ENCODE results near the gene PRMT5.
"Not testable (repeated sequence)": the region's sequence is repeated elsewhere in the genome, so short reads cannot be mapped to it uniquely, and the experiment has no call there.

The PRMT5 gene

DNA sequence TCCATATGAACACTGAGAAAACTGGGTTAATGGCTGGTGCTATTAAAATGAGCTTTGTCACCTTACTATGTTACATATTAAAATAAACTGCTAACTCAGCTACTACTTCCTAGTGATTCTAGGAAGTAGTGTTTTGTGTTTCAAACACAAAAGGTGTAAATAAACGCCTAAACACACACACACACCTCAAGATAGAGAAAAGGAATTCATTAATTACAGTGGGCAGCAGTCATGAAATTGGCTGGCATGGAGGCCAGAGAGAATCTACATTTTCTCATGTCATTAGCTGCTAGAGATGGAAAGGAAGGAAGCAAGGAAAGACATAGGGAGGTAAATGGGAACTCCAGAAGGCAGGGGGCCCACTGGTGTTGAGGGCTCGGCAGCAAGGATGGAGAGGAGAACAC, 787 bp upstream of the PRMT5 start:
- no peak for DNase-seq

DNA sequence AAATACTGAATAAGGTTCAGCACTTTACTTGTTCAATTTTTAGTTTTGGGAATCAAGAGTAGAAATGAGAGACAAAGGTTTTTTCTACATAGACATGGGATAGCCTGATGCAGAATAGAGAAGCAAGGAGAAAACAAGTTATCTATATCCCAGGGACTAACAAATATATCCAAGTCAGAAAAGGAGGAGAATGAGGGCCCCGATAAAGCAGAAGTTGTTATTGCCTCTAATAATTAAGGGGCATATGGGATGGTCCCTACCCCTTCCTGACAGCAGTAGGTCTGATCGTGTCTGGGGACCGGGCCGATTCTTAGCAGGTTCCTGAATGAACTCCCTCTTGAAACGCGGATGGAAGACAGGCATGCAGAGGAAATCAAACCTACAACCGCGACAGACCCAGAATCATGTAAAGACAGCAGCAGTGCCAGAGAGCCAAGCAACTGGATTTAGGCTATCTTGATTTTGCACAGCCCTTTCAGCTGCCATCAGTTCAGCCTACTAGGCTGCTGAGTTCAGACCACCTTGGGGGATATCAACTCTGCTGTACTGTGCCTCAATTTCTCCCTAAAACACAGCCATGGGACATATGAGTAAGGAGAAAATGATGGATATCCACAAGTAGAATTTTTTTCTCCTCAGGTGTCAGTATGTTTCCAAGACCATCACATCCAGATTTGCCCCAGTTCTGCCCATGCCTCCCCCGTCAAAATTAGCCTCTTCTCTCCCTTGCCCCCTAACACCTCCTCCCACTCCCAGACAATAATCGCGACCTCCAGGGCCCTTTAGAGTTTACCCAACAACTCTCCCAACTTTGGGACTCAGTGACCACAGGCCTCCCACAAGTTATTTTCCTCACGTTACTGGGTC, 706 bp downstream of the PRMT5 start:
- DNase-seq: peak in 1 of 2 donors; percentile 11

DNA sequence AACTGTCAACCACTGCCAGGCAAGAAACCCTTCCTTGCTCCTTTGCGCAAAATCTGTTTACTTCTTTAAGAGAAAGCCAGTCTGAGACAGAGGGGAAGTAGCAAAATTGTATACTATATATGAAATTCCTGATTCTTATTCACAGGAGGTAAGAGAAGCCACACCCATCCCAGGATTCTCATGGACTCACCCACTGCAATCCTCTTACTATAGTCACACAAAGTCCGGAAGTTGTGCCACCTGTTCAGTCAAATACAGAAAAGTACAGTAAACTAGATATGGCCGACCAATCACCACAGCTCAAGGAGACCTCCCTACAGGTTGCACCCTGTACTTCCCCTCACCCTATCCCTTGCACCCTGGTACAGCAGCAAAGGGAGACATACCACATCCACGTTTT, 2.9 kb downstream of the PRMT5 start:
- DNase-seq: no peak

DNA sequence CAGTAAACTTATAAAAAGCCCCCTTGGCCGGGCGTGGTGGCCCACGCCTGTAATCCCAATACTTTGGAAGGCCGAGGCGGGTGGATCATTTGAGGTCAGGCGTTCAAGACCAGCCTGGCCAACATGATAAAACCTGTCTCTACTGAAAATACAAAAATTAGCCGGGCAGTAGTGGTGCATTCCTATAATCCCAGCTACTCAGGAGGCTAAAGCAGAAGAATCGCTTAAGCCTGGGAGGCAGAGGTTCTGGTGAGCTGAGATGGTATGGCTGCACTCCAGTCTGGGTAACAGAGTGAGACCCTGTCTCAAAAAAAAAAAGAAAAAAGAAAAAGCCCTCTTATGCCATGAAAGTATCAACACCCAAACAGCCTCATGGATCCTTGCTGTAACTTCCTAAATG, 3.7 kb downstream of the PRMT5 start:
- no peak for DNase-seq

DNA sequence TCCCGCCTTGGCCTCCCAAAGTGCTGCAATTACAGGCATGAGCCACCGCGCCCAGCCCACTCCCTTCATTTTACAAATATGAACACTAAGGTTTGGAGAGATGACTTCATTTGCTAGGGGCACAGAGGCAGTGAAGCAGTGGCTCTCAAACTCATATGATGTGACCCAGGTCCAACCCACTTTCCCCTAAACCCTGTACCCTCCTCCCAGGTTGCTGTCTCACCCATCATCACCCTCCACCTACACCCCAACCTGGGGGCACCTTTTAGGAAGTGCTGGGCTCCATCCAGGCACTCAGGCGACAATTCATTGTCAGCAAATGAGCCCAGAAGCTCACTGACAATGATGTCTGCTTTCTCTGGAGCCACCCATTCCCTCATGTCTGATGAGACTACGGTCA, 5.4 kb downstream of the PRMT5 start:
- DNase-seq: no peak

DNA sequence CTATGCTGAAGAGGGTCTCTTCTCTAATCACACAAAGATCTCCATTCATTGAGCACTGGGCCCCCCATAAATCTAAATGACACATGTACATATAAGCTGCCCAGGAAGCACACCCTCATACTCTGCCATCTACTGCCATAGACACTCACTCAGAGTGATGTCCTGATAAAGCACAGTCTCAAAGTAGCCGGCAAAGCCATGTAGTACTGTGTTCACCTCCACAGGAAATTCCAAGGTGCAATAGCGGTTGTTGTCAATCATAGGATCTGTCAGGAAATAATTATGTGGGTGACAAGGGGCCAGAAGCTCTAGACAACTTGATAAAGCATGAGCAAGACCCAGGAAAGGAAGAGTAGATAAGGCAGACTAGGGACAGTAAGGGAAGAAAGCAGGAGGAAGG, 6.9 kb downstream of the PRMT5 start:
- DNase-seq: no peak

DNA sequence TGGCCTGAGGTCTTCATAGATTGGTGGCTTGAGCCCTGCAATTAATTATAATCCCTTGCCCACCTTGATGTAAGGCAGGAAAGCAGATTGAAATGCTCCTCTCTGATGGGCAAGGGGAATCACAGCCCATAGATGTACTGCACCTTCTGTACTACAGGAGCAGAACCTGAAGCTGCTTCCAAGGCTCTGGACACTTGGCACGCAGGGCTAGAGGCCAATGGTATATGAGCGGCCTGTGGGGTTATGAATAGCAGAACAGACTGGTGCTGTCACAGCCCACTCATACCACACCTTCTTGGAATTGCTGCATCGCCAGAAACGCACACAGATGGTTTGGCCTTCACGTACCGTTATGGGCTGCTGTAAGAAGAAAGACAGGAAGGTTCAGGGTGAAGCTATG, 8.5 kb downstream of the PRMT5 start:
- DNase-seq: no peak

DNA sequence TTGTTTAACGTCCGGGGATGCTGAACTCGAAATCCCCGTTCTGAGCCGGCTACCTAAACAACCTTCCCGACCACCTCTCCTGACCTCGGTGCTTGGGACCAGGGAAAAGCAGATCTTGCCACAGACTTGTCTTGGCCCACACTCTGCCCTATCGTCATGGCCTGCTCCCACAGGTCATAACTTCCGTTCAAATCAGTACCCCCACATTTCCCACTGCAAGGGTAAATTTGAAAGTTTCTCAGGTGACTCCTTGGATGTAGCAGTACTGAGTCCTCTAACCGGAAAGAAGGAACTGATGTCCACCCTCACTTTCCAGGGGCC, 9.6 kb downstream of the PRMT5 start:
- DNase-seq: no peak

DNA sequence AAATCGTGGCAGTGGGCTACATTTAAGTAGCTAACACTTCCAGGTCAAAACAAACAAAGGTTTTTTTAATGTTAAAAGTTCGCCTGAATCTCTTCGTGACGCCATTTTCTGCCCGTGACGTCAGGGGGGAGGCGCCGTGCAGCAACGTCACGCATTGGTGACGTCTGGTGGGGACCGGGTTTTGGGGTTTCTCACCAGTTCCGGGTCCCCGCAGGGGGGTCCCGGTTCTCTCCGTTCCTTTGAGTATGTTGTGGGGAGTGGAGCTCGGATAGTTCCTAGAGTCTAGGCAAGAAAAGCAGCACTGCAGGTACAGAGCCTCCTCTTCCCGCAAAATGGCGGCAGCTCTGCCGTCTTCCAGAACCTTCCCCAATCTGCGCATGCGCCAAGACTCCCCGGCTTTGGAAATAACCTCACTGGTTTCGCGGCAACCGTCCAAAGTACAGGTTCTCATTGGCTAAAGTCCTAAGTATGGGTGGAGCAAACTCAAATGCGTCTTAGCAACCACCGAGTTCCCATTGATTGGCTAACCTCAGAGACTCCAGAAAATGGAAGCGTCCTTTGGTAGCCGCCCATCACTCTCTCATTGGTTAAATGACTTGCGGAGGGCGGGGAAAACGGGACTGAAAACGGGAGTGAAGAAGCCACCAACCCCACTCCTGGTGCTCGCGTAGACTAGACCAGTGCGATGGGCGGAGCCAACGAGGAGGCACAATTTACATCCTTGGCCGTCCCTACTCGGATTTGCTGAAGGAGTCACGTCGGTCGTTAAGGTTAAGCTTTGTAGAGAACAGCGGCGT, 10.2 kb downstream of the PRMT5 start, which contains the start of gene RBM23:
Gene RBM23, minus strand, starts transcription at position 346 of the 797 bp plus-strand sequence.
- peak; percentile 100 for DNase-seq

DNA sequence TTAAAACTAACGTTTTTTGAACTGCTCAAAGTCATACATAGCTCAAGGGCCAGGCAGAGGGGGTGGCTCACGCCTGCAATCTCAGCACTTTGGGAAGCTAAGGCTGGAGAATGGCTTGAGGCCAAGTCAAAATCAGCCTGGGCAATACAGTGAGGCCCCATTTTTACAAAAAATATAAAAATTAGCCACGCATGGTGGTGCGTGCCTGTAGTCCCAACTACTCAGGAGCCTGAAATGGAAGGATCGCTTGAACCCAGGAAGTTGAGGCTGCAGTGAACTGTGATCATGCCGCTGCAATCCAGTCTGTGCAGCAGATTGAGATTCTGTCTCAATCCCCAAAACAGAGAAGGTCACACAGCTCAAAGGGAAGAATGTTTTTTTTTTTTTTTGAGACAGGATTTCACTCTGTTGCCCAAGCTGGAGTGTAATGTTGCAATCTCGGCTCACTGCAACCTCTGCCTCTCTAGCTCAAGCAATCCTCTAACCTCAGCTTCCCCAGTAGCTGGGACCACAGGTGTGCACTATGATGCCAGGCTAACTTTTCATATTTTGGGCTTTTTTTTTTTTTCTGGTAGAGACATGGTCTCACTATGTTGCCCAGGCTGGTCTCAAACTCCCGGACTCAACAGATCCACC, 13.2 kb downstream of the PRMT5 start:
- DNase-seq: no peak

DNA sequence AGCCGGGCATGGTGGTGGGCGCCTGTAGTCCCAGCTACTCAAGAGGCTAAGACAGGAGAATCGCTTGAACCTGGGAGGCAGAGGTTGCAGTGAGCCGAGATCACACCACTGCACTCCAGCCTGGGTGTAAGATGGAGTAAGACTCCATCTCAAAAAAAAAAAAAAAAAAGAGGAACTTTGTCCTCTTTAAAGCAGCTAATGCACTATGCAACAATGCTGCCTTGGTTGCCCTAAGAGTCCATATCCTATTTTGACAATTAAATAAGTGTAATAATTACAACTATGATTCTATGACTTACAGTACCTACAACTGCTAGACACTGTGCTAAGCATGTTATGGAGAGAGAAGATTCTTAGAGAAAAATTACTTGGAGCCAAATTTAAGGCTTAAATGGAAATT, 14.3 kb downstream of the PRMT5 start:
- not testable (repeated sequence) for DNase-seq

DNA sequence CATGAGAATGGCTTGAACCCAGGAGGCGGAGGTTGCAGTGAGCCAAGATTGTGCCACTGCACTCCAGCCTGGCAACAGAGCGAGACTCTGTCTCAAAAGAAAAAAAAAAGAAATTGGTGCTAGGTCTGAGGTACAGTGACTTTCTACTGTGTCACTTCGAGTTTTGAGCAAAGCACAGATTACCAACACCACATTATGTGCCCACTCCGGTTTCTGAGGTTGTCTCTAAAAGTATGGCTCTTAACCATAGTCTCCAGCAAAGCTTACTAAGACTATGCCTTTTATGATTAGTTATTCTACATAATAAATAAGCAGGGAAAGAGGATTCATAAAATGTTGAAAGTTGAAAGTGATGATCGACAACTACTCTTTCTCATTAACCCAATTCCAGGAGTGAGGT, 18.3 kb downstream of the PRMT5 start:
- DNase-seq: no peak

DNA sequence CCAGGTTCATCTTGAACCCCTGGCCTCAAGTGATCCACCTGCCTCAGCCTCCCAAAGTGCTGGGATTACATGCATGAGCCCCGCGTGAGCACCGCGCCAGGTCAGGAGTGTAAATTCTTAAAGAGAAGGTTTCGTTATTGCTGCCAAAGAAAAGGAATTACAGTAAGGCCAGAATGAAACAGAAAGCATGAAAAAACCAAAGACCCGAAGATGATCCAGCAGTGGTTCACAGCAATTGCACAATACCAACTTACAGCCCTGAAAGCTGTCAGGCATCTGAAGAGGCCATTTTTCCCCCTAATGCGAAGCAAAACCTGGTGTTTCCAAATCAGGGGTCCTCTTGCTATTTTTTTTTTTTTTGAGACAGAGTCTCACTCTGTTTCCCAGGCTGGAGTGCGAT, 20.6 kb downstream of the PRMT5 start:
- no peak for DNase-seq

DNA sequence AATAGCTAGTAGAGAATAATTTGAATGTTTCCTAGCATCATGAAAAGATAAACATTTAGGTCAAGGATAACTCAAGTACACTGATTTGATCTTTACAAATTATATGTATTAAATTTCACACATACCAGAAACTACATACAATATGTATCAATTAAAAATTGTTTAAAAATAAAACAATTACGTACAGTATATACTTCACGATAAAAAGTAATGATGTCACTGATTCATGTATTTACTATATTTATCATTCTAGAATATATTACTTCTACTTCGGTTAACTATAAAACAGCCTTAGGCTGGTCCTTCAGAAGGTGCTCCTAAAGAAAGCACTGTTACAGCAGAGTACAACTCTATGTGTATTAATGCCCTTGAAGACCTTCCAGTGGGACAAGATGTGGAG, 21.7 kb downstream of the PRMT5 start:
- DNase-seq: no peak

DNA sequence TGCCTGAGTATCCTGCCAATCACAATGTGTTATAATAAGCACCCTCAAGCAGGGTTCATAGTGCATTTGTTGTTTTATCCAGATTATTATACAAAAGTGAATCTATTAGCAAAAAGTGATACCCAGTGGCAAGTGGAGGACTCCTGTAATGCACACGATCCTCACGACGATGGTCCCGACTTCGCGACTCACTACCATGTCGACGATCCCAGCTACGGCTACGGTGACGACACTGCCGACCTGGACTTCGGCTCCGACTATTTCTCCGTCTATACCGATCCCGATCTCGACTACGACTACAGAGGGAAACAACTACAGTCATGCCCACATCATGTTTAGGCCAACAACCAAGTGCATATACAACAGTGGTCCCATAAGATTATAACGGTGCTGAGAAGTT, 23.1 kb downstream of the PRMT5 start:
- DNase-seq: no peak

DNA sequence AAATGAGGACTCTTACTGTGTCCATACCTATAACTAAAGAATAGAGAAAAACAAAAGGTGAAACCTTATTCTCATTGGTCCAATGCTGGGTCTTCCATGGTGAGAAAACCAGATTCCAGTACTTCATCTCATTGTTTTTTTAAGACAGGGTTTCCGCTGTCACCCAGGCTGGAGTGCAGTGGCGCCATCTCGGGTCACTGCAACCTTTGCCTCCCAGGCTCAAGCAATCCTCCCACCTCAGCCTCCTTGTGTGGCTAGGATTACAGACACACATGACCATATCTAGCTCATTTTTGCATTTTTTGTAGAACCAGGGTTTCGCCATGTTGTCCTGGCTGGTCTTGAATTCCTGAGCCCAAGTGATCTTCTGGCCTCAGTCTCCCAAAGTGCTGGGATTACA, 23.5 kb downstream of the PRMT5 start:
- DNase-seq: no peak

DNA sequence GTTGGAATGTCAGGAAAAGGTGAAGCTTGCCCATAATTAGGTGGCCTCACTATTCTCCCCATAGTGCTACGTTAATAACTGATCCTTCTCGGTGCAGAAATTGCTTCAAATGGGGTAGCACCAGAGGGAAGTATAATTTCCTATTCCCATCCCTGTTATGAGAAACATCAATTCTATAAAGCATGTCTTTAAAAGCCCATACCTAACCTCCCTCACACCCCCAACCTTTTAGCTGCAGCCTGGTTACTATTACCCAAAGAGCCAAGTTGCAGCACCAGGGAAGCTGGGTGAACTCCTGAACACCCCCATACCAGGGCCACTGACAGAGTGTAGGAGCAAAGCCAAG, 25.5 kb downstream of the PRMT5 start:
- DNase-seq: no peak

DNA sequence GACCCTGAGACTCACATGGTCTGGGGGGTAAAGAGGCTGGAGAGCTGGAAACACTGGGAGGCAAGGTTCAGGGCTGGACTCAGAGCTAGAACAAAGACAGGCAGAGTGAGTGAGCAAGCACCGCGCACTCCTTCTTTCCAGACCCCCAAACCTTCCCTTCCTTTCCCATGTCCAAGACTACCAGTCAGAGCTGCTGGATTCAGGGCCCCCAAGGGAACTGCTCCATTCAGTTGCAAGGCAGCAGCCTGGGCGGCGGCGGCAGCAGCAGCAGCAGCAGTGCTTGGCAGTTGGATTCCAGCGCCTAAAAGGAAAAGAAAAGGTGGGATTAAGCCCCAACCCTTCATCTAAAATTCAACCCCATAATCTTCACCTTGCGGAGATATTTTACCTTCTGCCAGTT, 27.4 kb downstream of the PRMT5 start:
- no peak for DNase-seq

DNA sequence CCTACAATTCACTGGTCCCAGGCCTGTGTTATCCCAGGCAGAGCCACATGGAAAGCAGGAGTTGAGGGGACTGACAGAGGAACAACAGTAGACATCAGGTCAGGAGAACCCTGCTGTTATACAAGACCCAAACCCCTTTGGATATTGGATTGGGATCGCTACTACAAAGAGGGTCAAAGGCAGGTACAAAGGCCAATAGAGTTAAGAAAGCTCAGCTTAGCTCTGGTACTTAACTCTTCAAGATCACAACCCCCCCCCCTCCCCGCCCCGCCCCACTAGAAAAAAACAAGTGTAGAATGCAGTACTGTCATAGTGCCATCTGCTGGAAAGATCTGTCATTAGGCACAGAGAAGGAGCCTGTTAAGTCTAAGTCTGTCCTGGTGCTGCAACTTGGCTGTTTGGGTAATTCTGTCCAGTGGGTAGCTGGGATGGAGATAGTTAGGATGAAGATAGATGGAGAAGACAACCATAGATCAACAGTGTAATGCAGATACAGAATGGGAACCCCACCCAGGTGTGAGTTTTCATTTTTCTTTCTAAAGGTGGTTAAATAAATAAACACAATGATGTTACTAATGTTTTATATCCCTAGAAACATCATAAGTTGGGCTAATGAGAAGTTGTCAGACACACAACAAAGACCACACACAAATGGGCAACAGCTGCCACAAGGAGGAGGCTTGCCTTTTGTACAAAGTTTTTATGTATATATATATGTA, 28.9 kb downstream of the PRMT5 start:
- peak in 1 of 2 donors; percentile 50 for DNase-seq

DNA sequence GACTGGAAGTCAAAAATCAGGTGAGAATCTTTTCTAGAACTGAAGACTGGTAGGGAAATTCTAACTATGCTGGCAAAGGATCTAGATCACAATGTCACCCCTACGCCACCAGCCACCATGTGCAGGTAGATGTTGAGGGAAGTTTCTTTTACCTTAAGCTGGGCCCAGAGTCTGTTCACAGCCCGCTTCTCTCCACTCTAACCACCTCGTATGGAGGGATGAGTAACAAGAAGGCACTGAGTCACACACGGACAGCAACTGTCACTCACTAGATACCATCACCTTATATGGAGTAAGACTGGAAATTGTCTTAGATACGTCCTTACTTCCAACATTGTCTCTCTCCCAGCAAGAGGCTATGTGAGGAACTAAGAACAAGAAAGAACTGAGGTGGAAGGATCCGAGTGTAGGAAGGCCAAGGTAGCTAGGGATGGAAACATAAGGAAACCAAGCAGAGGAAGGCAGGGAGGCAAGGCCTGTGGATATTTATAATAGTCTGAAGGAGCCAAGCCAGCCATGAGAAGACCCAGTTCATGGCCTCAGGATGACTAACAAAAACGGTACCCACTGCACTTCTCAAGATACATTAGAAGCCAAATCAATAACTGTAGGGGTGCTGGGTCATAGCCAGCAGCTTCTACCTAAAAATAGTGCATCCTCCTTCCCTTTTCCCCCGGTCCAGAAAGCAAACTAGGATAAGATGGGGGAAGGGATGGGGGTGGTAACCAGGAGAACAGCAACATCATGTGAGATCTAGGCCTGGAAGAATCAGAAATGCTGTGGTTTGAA, 30.7 kb downstream of the PRMT5 start:
- no peak for DNase-seq

DNA sequence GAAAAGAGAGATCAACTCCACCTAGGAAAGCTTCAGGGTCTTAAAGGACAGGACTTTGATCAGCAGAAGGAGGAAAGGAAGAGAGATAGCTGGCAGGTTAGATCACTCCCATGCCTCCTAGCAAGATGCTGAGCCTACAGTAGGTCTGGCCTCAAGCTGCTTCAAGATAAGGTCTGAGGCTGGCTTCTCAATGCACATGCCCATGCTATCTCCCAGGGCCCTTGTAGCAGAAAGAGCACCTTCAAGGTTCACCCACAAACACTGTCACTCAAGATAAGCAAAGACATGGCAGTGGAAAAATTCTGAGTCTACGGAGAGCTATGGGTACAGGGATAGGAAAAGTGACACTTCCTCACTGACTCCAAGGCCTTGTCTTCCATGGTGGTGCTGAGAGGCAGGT, 31.8 kb downstream of the PRMT5 start:
- no peak for DNase-seq

DNA sequence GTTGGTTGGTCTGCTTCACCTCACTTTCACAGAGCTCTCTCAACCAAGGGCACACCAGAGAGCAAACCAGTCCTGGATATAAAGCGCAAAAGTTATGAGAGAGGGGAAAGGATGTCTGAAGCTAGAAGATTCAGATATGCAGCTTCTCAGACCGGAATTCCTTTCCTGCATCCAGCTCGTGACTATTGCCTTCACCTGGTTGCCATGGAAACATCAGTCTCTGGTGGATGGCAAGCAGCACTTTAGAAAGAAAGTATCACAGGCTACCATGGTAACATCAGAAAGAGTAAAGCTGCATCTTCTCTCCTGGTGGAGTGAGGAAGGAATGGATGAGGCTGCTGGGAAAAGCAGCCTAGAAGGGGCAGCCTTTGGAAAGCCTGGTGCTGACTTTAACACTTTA, 32.4 kb downstream of the PRMT5 start:
- no peak for DNase-seq

DNA sequence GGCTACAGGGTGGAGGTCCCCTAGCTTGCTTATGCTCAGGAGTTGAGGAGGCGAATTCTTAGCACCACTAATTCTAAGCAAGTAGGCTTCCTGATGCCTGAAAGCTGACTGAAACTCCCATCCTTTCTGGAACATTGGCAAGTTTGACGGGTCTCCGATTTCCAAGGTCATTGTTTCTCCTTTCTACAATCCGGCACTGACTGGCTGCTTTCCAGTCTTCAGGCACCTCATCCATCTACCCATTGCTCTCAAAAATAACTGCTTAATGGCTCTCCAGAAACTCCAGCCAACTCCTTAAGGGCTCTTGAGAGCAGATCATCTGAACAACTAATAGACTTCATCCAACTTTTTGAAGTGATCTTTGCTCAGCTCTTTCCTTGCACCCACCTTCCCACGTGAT, 32.8 kb downstream of the PRMT5 start:
- DNase-seq: no peak

Data from stimulated activated CD4-positive, alpha-beta T cell treated with anti-CD3 and anti-CD28 coated beads, Interleukin-2, amount 100 ng/mL, for 24 hours (primary cell).